ENCODE measurements around the gene PRR7. TPM values are rescaled to one million over a fixed set of nuclear protein-coding genes. Genes with fewer than 3 reads are reported as not detected.
A peak's percentile ranks its signal among the peaks of the same experiment; 100 is the strongest.

The PRR7 gene
- total and polyA plus RNA-seq, 2 of the 13 experiments (the other 11 are each of a cell fraction or from before 2014, with no cell fraction given): 4.8 to 5.0 TPM

DNA sequence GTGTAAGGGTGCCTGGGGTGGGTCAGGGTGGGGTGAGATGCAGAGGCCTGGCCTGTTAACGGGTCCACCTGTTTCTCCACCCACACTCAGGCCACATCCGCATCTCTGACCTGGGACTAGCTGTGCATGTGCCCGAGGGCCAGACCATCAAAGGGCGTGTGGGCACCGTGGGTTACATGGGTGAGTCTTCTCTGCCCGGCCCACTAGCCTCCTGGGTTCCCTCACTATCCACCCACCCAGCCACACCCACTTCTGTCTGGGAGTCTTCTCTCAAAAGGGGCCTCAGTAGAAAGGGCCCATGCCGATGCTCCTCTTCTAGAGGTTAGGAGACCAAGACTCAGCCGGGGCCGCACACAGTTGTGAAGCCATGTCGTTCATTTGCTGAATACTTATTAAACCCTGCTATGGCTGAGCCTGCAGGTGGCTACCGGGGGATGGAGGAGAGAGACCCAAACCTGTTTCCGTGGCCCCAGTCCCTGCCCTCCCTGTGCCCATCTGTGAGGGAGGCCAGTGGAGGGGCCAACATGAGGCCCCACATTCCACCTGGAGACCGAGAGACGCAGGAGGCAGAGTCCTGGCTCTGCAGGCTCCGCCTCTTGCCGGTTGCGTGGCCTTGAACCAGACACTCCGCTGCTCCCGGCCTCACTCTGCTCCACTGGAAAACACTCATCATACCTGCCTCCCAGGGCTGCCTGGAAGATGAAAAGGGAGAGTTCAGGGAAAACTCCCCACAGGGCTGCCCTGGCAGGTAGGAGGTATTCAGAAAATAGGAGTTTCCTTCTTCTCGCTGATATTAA lies 11.5 kb upstream of the PRR7 start (continued):
- TF ChIP-seq, protein P1, sequence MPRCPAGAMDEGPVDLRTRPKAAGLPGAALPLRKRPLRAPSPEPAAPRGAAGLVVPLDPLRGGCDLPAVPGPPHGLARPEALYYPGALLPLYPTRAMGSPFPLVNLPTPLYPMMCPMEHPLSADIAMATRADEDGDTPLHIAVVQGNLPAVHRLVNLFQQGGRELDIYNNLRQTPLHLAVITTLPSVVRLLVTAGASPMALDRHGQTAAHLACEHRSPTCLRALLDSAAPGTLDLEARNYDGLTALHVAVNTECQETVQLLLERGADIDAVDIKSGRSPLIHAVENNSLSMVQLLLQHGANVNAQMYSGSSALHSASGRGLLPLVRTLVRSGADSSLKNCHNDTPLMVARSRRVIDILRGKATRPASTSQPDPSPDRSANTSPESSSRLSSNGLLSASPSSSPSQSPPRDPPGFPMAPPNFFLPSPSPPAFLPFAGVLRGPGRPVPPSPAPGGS (CRISPR knock-in tag; IDR thresholded peaks at IDR 0.05): no peak
- TF ChIP-seq CHD4 (IDR thresholded peaks at IDR 0.05; ENCODE audit: borderline replicate concordance, low read length) (no peak), KLF16 (CRISPR knock-in tag; IDR thresholded peaks at IDR 0.05) (0 out of 4 replicates have a peak, but pooled peaks of 1 of the 2 experiments have one; percentile 25), SOX5 (CRISPR knock-in tag; IDR thresholded peaks at IDR 0.05; ENCODE audit: borderline replicate concordance) (0 out of 2 replicates have a peak, but pooled peaks have one; percentile 11), TEAD3 (CRISPR knock-in tag; optimal IDR thresholded peaks at IDR 0.05; ENCODE audit: borderline replicate concordance) (peak; percentile 87), ARNT2 (CRISPR knock-in tag; IDR thresholded peaks at IDR 0.05; ENCODE audit: low read depth) (no peak), SAFB2 (CRISPR knock-in tag; IDR thresholded peaks at IDR 0.05; ENCODE audit: borderline replicate concordance, low read depth) (0 out of 2 replicates have a peak, but pooled peaks have one; percentile 31), PHF21A (CRISPR knock-in tag; IDR thresholded peaks at IDR 0.05) (peak; percentile 59; the same call in 1 of the 2 replicates), ARID4A (CRISPR knock-in tag; IDR thresholded peaks at IDR 0.05; ENCODE audit: borderline replicate concordance) (peak; percentile 60; the same call in 1 of the 2 replicates), ZNF556 (CRISPR knock-in tag; IDR thresholded peaks at IDR 0.05; ENCODE audit: borderline replicate concordance) (peak; percentile 22; the same call in 1 of the 2 replicates), HNRNPUL1 (IDR thresholded peaks at IDR 0.05; ENCODE audit: low read depth, low read length) (no peak), HNRNPL (IDR thresholded peaks at IDR 0.05; ENCODE audit: low read depth, low read length) (0 out of 2 replicates have a peak, but pooled peaks have one; percentile 26), ZFX (CRISPR knock-in tag; IDR thresholded peaks at IDR 0.05; ENCODE audit: low read depth) (peak; percentile 53; the same call in 1 of the 2 replicates), SOX13 (IDR thresholded peaks at IDR 0.05) (no peak), SOX13 (CRISPR knock-in tag; conservative IDR thresholded peaks at IDR 0.05 in 1 of 2, IDR thresholded peaks at IDR 0.05 in 1 of 2) (peak in 1 of 2 experiments; percentile 9; a peak in 1 of 4 replicates), NCOA2 (CRISPR knock-in tag; IDR thresholded peaks at IDR 0.05) (0 out of 2 replicates have a peak, but pooled peaks have one; percentile 26), ERF (CRISPR knock-in tag; IDR thresholded peaks at IDR 0.05) (peak; percentile 42; the same call in 1 of the 2 replicates), ZNF703 (CRISPR knock-in tag; IDR thresholded peaks at IDR 0.05; ENCODE audit: borderline replicate concordance) (no peak), ZNF788 (CRISPR knock-in tag; IDR thresholded peaks at IDR 0.05; ENCODE audit: borderline replicate concordance) (0 out of 2 replicates have a peak, but pooled peaks have one; percentile 25), SIX1 (CRISPR knock-in tag; IDR thresholded peaks at IDR 0.05; ENCODE audit: borderline replicate concordance) (no peak), TBX2 (CRISPR knock-in tag; IDR thresholded peaks at IDR 0.05; ENCODE audit: borderline replicate concordance) (0 out of 2 replicates have a peak, but pooled peaks have one; percentile 31), SP5 (CRISPR knock-in tag; IDR thresholded peaks at IDR 0.05; ENCODE audit: borderline replicate concordance, low read depth) (peak; percentile 61; the same call in 1 of the 2 replicates), GATA4 (IDR thresholded peaks at IDR 0.05; ENCODE audit: borderline replicate concordance, low read depth) (0 out of 2 replicates have a peak, but pooled peaks have one; percentile 13)

Data from HepG2 (cell line).